PC-3 (cell line): ENCODE results near the gene ERGIC1. TPM values are rescaled to one million over a fixed set of nuclear protein-coding genes. Genes with fewer than 3 reads are reported as not detected.
A peak's percentile ranks its signal among the peaks of the same experiment; 100 is the strongest.

ENCODE experiments used
- ATAC-seq: fragments of 200-7000 bp; cut with Tn5 transposase; 2 replicates; pipeline ENCODE4 v1.9.1; 2020; ENCODE audit warnings: mild to moderate bottlenecking, moderate library complexity
- BruUV-seq: library from RNA; stranded (reverse); fragments of 400-500 nt; replicated peaks from 2 replicates; lab custom pipeline; 2021; lab: Mats Ljungman, UMichigan
- CTCF ChIA-PET: fragments of 300-600 bp; sonication (Branson Sonifier 250); formaldehyde crosslinking; loops from one replicate; lab custom pipeline; 2022; ENCODE audit warnings: antibody characterized with exemption; lab: Charles Lee
- POLR2A ChIA-PET: fragments of 300-600 bp; sonication (Branson Sonifier 250); formaldehyde crosslinking; loops from one replicate; lab custom pipeline; 2022; ENCODE audit warnings: antibody characterized with exemption; ENCODE audit not compliant: unreplicated experiment; lab: Charles Lee
- DNase-seq: peaks from one replicate; pipeline ENCODE4 v3.0.0-alpha.2; 2015
- H2AFZ ChIP-seq: fragments of 300-600 bp; sonication (generic); 2 replicates; pipeline ENCODE4 v1.6.0; 2016; ENCODE audit warnings: antibody characterized with exemption, low read length
- H3F3A ChIP-seq: fragments of 300-600 bp; sonication (generic); one replicate; pipeline ENCODE4 v1.6.0; 2017; ENCODE audit warnings: antibody characterized with exemption, low read length, control low read depth, mild to moderate bottlenecking; ENCODE audit not compliant: unreplicated experiment
- H3K27ac ChIP-seq: fragments of 300-600 bp; sonication (generic); 2 replicates; pipeline ENCODE4 v1.5.1; 2016; ENCODE audit warnings: mild to moderate bottlenecking, low read length
- H3K27me3 ChIP-seq: fragments of 300-600 bp; sonication (generic); 2 replicates; pipeline ENCODE4 v1.6.1; 2016; ENCODE audit warnings: low read length, mixed read lengths
- H3K36me3 ChIP-seq: fragments of 300-600 bp; sonication (generic); 2 replicates; pipeline ENCODE4 v1.6.1; 2016; ENCODE audit warnings: low read depth, mixed run types, low read length, mixed read lengths
- H3K4me1 ChIP-seq: fragments of 300-600 bp; sonication (generic); 2 replicates; pipeline ENCODE4 v1.5.1; 2016; ENCODE audit warnings: low read length; ENCODE audit not compliant: insufficient read depth
- H3K4me2 ChIP-seq: fragments of 300-600 bp; sonication (generic); 2 replicates; pipeline ENCODE4 v1.6.0; 2016; ENCODE audit warnings: low read length
- H3K4me3 ChIP-seq: fragments of 300-600 bp; sonication (generic); 2 replicates; pipeline ENCODE4 v1.5.1; 2016; ENCODE audit warnings: mild to moderate bottlenecking, low read length, mixed read lengths
- H3K79me2 ChIP-seq: fragments of 300-600 bp; sonication (generic); 2 replicates; pipeline ENCODE4 v1.6.1; 2017; ENCODE audit warnings: low read length, mixed read lengths
- H3K9ac ChIP-seq: fragments of 300-600 bp; sonication (generic); 2 replicates; pipeline ENCODE4 v1.6.0; 2016; ENCODE audit warnings: mild to moderate bottlenecking, low read length
- H3K9me2 ChIP-seq: fragments of 300-600 bp; sonication (generic); replicated peaks from 2 replicates; pipeline ENCODE4 v1.6.1; 2016; ENCODE audit warnings: mixed run types, low read length, mixed read lengths
- H3K9me3 ChIP-seq: fragments of 300-600 bp; sonication (generic); 2 replicates; pipeline ENCODE4 v1.6.1; 2016; ENCODE audit warnings: low read length, mixed read lengths
- H4K20me1 ChIP-seq: fragments of 300-600 bp; sonication (generic); 2 replicates; pipeline ENCODE4 v1.6.1; 2016; ENCODE audit warnings: low read length, mixed read lengths
- CTCF ChIP-seq: fragments of 300-600 bp; sonication (generic); conservative IDR thresholded peaks from 2 replicates; pipeline ENCODE4 v1.5.1; 2017; ENCODE audit warnings: antibody characterized with exemption, low read depth, mild to moderate bottlenecking, low read length
- EZH2 ChIP-seq: fragments of 300-600 bp; sonication (generic); IDR thresholded peaks from one replicate; pipeline ENCODE4 v1.6.1; 2017; ENCODE audit warnings: antibody characterized with exemption, mild to moderate bottlenecking, low read length; ENCODE audit not compliant: unreplicated experiment
- EZH2phosphoT487 ChIP-seq: fragments of 300-600 bp; sonication (generic); IDR thresholded peaks from 2 replicates; pipeline ENCODE4 v1.6.1; 2018; ENCODE audit warnings: mild to moderate bottlenecking, antibody characterized with exemption, low read length, borderline replicate concordance
- intact Hi-C: fragments of 100-400 bp; cut with micrococcal nuclease; formaldehyde crosslinking; loops from 2 replicates; pipeline ENCODE4 v1.9.0; 2023
- total RNA-seq: library from RNA; depleted of rRNA; stranded (reverse); fragments of >200 nt; gene quantifications from 2 replicates; pipeline ENCODE4 v1.2.3, GENCODE V29; 2014

Gene ERGIC1
- total RNA-seq, 1 experiment from 2014 or later: 148 TPM

GRCh38 chr5:172874647-172875504 is 40.8 kb downstream of the ERGIC1 start:
- Histone ChIP-seq H4K20me1 (no peaks in the 10 kb centered on the region), H3F3A (no peaks in the 10 kb centered on the region), H3K36me3 (0 out of 2 replicates have a peak, but pooled peaks cover 3% of the 10 kb centered on the region), H3K4me1 (peaks cover 17% of the 10 kb centered on the region), H2AFZ (no peak overlapping the region), H3K27me3 (no peaks in the 10 kb centered on the region), H3K4me3 (no peak overlapping the region), H3K9ac (no peak overlapping the region), H3K9me3 (no peaks in the 10 kb centered on the region), H3K27ac (no peak overlapping the region), H3K79me2 (peaks cover 61% of the 10 kb centered on the region), H3K4me2 (no peak overlapping the region), H3K9me2 (no peaks in the 10 kb centered on the region)
- no peak for TF ChIP-seq EZH2phosphoT487
- no peak for TF ChIP-seq EZH2
- TF ChIP-seq CTCF: no peak
- no peak for ATAC-seq
- POLR2A ChIA-PET: no interaction called here
- CTCF ChIA-PET: no interaction called here
- intact Hi-C loops: no loop called here
- no peak for DNase-seq
- BruUV-seq: no TSS peak

- TF ChIP-seq CTCF: no peak
- BruUV-seq: no TSS peak
- H3K4me2 ChIP-seq: no peak overlapping the region
- no peak overlapping the region for H3K9ac ChIP-seq
- H3F3A ChIP-seq: no peaks in the 10 kb centered on the region
- ATAC-seq: no peak
- ChIA-PET CTCF (no interaction called here), POLR2A (no interaction called here)
- no peak overlapping the region for H3K4me3 ChIP-seq
- intact Hi-C loops: no loop called here
- no peaks in the 10 kb centered on the region for H4K20me1 ChIP-seq
- H3K27me3 ChIP-seq: no peaks in the 10 kb centered on the region
- H3K9me3 ChIP-seq: no peaks in the 10 kb centered on the region
- peaks cover 9% of the 10 kb centered on the region for H3K4me1 ChIP-seq
- H3K9me2 ChIP-seq: no peaks in the 10 kb centered on the region
- H3K79me2 ChIP-seq: peaks cover 62% of the 10 kb centered on the region
- 0 out of 2 replicates have a peak, but pooled peaks cover 3% of the 10 kb centered on the region for H3K36me3 ChIP-seq
- H2AFZ ChIP-seq: no peak overlapping the region
- H3K27ac ChIP-seq: peak overlapping the region; percentile 7
- no peak for DNase-seq
Observed at GRCh38 chr5:172875505-172876279, 41.6 kb downstream of the ERGIC1 start.

GRCh38 chr5:172876578-172876977 is 42.5 kb downstream of the ERGIC1 start:
- Histone ChIP-seq H4K20me1 (no peaks in the 10 kb centered on the region), H3F3A (no peaks in the 10 kb centered on the region), H3K27me3 (no peaks in the 10 kb centered on the region), H3K9me2 (no peaks in the 10 kb centered on the region), H3K4me1 (peaks cover 6% of the 10 kb centered on the region), H3K79me2 (peaks cover 55% of the 10 kb centered on the region; the same call in 1 of the 2 replicates), H3K36me3 (0 out of 2 replicates have a peak, but pooled peaks cover 3% of the 10 kb centered on the region), H3K4me3 (no peak overlapping the region), H3K4me2 (no peak overlapping the region), H3K9me3 (no peaks in the 10 kb centered on the region), H3K9ac (no peak overlapping the region), H3K27ac (no peak overlapping the region), H2AFZ (no peak overlapping the region)
- intact Hi-C loops: no loop called here
- ChIA-PET POLR2A (no interaction called here), CTCF (no interaction called here)
- TF ChIP-seq EZH2 (no peak), CTCF (no peak), EZH2phosphoT487 (no peak)
- no TSS peak for BruUV-seq
- DNase-seq: no peak
- no peak for ATAC-seq
